Adrenal gland (tissue), 5 donors: ENCODE results near the gene UNC5CL.
"Not testable (repeated sequence)": the region's sequence is repeated elsewhere in the genome, so short reads cannot be mapped to it uniquely, and the experiment has no call there.

Experiments used
- CTCF ChIP-seq, 6 experiments: fragments of 450-650 bp in 4 of 6; fragments of 200-600 bp in 2 of 6; sonication (generic) in 1 of 6; IDR thresholded peaks; 1 replicate in 5 of 6; 2 replicates in 1 of 6; pipeline versions ENCODE4 v1.5.1 to v1.8.0; 2016 to 2021; ENCODE audit warnings: antibody characterized with exemption in 6 of 6, mild to moderate bottlenecking in 2 of 6, moderate library complexity in 1 of 6
- POLR2A ChIP-seq, 2 donors: fragments of 450-650 bp; IDR thresholded peaks; one replicate each; pipeline ENCODE4 v1.6.1; 2017; ENCODE audit warnings: antibody characterized with exemption in 2 of 2, mild to moderate bottlenecking in 2 of 2, moderate library complexity in 1 of 2
- donor health status: DM: no; HTN: no; CAD: no.

DNA sequence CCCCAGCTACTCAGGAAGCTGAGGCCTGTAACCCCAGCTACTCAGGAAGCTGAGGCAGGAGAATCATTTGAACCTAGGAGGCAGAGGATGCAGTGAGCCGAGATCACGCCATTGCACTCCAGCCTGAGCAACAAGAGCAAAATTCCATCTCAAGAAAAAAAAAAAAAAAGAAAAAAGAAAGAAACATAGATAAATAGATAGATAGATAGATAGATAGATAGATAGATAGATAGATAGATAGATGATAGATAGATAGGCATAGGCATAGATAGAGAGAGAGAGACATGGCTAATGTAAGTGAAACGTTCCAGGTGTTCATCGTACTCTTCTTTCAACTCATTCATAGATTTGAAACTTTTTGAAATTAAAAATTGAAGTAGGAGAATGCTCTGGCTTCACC, 32.0 kb downstream of the UNC5CL start:
- TF ChIP-seq CTCF, POLR2A (IDR thresholded peaks at IDR 0.05): not testable (repeated sequence)
